Mesothelial cell of epicardium (in vitro differentiated cells): ENCODE results near the gene UBA52. TPM values are rescaled to one million over a fixed set of nuclear protein-coding genes. Genes with fewer than 3 reads are reported as not detected.
"Not testable (repeated sequence)": the region's sequence is repeated elsewhere in the genome, so short reads cannot be mapped to it uniquely, and the experiment has no call there.

ENCODE experiments used
- DNase-seq, 2 experiments: peaks; one replicate each; pipeline ENCODE4 v3.0.0; 2021; ENCODE audit warnings: low spot score in 2 of 2; ENCODE audit not compliant: unreplicated experiment in 2 of 2
- H3K27ac Mint-ChIP-seq: 2 replicates; pipeline ENCODE4 v1.8.0; 2021; ENCODE audit warnings: mixed read lengths
- H3K27me3 Mint-ChIP-seq: 2 replicates; pipeline ENCODE4 v1.8.0; 2021; ENCODE audit warnings: low read depth, mixed read lengths
- H3K36me3 Mint-ChIP-seq: 2 replicates; pipeline ENCODE4 v1.8.0; 2021; ENCODE audit warnings: mixed read lengths
- H3K4me1 Mint-ChIP-seq: 2 replicates; pipeline ENCODE4 v1.8.0; 2021; ENCODE audit warnings: mixed read lengths
- H3K4me3 Mint-ChIP-seq: 2 replicates; pipeline ENCODE4 v1.8.0; 2021; ENCODE audit warnings: mild to moderate bottlenecking, moderate library complexity, mixed read lengths
- H3K9me3 Mint-ChIP-seq: 2 replicates; pipeline ENCODE4 v1.8.0; 2021; ENCODE audit warnings: mixed read lengths
- total RNA-seq: library from RNA; stranded (reverse); gene quantifications from 3 replicates; pipeline ENCODE4 v1.2.1, GENCODE V29; 2021
- TF ChIP-seq, protein P1 (sequence below): fragments of 200-600 bp; sonication (generic); IDR thresholded peaks from one replicate; pipeline ENCODE4 v1.5.0; 2021; ENCODE audit warnings: antibody characterized with exemption; ENCODE audit not compliant: unreplicated experiment

UBA52 gene
- total RNA-seq, 1 donor from 2014 or later: 846 TPM

DNA sequence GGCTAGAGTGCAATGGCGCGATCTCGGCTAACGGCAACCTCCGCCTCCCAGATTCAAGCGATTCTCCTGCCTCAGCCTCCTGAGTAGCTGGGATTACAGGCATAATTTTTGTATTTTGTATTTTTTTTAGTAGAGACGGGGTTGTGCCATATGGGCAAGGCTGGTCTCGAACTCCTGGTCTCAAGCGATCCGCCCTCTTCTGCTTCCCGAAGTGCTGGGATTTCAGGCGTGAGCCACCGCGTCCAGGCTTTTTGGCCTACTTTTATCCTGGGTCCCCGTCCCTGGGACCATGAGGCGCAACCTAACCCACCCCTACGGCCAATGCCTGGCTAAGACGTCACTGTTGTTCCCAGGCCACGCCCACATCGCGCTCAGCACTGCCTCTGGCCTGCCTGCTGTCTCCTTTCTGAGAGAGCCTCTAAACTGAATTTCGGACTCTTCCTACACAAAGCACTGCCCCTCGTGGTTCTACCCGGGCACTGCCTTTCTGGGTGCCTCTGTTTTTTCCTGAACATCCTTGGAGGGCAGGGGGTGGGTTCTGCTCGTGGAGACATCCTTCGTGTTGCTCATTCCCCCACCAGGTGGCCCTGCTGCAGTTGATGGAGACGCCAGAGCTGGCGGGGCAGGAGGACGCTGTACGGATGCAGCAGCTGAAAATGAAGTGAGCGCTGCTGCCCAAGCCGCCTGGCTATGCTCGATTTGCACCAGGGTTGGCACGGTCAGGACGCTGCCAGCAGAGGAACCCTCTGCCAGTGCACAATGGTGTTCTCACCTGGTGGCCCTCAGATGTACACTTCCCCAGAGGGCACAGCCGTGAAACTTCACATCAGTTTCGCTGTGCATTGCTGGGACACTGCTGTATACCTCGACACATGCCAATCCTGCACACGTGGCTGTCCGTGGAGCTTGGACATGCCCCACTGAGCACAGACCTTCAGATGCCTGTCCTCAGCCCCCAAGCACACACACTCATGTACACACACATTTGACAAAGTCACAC is 18.9 kb downstream of the UBA52 start:
- TF ChIP-seq, protein P1, sequence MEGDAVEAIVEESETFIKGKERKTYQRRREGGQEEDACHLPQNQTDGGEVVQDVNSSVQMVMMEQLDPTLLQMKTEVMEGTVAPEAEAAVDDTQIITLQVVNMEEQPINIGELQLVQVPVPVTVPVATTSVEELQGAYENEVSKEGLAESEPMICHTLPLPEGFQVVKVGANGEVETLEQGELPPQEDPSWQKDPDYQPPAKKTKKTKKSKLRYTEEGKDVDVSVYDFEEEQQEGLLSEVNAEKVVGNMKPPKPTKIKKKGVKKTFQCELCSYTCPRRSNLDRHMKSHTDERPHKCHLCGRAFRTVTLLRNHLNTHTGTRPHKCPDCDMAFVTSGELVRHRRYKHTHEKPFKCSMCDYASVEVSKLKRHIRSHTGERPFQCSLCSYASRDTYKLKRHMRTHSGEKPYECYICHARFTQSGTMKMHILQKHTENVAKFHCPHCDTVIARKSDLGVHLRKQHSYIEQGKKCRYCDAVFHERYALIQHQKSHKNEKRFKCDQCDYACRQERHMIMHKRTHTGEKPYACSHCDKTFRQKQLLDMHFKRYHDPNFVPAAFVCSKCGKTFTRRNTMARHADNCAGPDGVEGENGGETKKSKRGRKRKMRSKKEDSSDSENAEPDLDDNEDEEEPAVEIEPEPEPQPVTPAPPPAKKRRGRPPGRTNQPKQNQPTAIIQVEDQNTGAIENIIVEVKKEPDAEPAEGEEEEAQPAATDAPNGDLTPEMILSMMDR: peak; percentile 64
- peak; percentile 65 to 83 for DNase-seq
- Mint-ChIP-seq H3K4me3 (peak overlapping the region; percentile 73), H3K36me3 (peaks cover 2% of the 10 kb centered on the region), H3K27ac (peak overlapping the region; percentile 88), H3K4me1 (peaks cover 32% of the 10 kb centered on the region), H3K27me3 (peaks cover 9% of the 10 kb centered on the region), H3K9me3 (no peaks in the 10 kb centered on the region)

DNA sequence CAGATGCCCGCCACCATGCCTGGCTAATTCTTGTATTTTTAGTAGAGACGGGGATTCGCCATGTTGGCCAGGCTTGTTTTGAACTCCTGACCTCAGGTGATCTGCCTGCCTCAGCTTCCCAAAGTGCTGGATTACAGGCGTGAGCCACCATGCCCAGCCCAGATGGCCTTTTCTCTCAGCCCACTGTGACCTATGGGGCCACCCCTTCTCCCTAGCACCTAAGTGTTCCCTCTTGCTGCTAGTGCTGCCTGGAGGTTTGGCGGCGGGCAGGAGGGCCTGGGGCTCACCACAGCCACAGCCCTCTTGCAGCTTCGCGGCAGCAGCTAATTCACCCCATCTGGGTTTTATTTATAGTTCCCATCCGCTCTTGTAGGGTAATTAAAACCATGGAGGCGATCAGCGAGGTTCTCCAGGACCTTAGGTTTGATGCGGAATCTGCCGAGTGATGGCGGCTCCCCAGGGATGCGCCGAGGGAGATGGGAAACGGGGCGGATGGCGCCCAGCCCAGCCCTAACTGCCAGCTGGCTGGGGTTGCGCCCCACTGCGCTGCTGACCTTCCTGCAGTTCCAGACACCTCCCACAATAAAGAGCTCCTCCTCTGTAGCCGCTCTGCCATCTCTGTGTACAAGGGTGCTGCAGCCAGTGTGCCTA is 20.2 kb downstream of the UBA52 start:
- TF ChIP-seq, protein P1: no peak
- no peaks in the 10 kb centered on the region for H3K9me3 Mint-ChIP-seq
- H3K27me3 Mint-ChIP-seq: peaks cover 14% of the 10 kb centered on the region
- no peak for DNase-seq
- H3K27ac Mint-ChIP-seq: no peak overlapping the region
- H3K36me3 Mint-ChIP-seq: peaks cover 2% of the 10 kb centered on the region
- peaks cover 33% of the 10 kb centered on the region for H3K4me1 Mint-ChIP-seq
- H3K4me3 Mint-ChIP-seq: no peak overlapping the region

DNA sequence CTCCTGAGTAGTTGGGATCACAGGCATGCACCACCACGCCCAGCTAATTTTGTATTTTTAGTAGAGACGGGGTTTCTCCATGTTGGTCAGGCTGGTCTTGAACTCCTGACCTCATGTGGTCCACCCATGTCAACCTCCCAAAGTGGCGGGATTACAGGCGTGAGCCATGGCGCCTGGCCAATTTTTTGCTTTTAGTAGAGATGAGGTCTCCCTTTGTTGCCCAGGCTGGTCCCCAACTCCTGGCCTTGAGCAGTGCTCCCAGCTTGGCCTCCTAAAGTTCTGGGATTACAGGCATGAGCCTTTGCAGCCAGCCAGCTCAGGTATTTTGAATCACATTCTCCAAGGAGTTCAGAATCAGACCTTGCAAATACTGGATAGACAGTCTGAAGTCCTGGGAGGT is 21.1 kb downstream of the UBA52 start:
- H3K27me3 Mint-ChIP-seq: peaks cover 17% of the 10 kb centered on the region
- not testable (repeated sequence) for H3K4me3 Mint-ChIP-seq, H3K9me3 Mint-ChIP-seq, H3K36me3 Mint-ChIP-seq, DNase-seq, H3K27ac Mint-ChIP-seq
- peaks cover 34% of the 10 kb centered on the region for H3K4me1 Mint-ChIP-seq

DNA sequence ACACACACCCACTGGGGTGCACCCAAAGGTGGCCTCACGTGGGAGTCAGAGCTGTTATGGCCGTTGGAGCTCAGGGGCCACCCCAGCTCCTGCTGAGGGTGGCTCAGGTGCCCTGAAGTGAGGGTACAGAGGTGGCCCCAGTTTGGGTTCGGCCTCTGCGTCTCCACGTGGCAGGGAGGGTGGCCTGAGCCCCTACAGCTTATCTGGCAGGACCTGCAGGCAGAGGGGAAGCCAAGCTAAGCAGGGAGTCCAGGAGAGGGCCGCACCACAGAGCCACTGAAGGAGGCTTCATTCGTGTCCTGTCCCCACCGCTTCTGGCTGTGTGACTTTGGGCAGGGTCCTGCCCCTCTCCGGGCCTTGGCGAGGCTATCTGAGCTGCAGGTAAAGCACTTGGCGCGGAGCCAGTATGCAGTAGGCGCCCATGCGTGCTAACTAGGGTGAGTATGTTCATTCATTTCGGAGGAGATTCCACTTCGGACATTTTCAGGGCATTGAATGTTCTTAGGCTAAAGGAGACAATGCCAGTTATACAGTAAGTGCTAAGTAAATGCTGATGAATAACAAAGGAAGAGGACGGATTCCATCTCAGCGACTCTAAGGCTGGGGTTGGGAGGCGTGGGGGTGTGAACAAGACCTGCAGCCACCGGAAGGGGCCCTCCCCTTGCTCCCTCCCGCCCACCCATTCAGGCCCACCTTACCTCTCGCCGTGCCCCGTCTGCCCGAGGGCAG is 21.9 kb downstream of the UBA52 start:
- Mint-ChIP-seq H3K9me3 (no peaks in the 10 kb centered on the region), H3K4me1 (peaks cover 28% of the 10 kb centered on the region), H3K4me3 (peak overlapping the region; percentile 56), H3K27me3 (peaks cover 21% of the 10 kb centered on the region), H3K36me3 (peaks cover 2% of the 10 kb centered on the region), H3K27ac (no peak overlapping the region)
- TF ChIP-seq, protein P1: no peak
- no peak for DNase-seq

DNA sequence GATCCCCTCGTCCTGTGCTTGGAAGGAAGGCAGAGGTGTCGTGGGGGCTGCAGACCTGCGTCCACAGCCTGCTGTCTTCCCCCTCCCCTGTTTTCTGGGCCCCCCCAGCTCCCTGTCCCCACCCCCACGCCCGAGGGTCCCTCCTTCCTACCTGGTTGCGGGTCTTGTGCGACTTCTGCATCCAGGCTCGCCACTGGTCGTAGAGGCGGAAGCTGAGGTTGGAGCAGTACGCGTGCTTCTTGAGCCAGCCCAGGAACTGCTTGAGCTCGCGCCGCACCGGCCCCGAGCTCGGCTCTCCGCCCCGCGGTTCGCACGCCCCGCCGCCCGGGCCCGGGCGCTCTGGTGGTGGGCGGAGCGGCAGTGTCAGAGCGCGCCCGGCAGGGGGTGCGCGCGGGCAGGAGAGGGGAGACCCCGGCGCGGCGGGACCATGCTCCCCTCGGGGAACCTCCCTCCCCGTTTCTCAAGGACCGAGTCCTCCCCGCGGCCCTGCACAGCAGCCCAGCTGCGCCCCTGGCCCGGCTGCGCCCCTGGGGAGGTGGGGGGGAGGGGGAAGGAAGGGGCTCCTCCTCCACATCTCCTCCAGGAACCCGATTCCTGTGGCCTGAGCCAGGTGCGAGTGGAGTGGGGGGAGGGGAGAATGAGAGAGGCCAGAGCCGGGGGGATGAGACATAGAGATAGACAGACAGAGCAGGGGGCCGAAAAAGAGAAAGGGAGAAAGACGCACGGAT is 22.6 kb downstream of the UBA52 start:
- peak; percentile 82 to 93 for DNase-seq
- peaks cover 2% of the 10 kb centered on the region for H3K36me3 Mint-ChIP-seq
- peaks cover 28% of the 10 kb centered on the region for H3K27me3 Mint-ChIP-seq
- H3K27ac Mint-ChIP-seq: no peak overlapping the region
- H3K9me3 Mint-ChIP-seq: no peaks in the 10 kb centered on the region
- TF ChIP-seq, protein P1: peak; percentile 87
- peaks cover 28% of the 10 kb centered on the region for H3K4me1 Mint-ChIP-seq
- peak overlapping the region; percentile 55 for H3K4me3 Mint-ChIP-seq
